HG03575 (cell line): Measurements from ENCODE around the gene HYPK.
"Not testable (repeated sequence)": the region's sequence is repeated elsewhere in the genome, so short reads cannot be mapped to it uniquely, and the experiment has no call there.

ENCODE experiments used
- ATAC-seq: cut with Tn5 transposase; IDR thresholded peaks from one replicate; pipeline ENCODE4 v1.9.1; 2021; ENCODE audit not compliant: unreplicated experiment, insufficient number of reproducible peaks, low FRiP score; ENCODE audit errors: extremely low read depth

The HYPK gene

DNA sequence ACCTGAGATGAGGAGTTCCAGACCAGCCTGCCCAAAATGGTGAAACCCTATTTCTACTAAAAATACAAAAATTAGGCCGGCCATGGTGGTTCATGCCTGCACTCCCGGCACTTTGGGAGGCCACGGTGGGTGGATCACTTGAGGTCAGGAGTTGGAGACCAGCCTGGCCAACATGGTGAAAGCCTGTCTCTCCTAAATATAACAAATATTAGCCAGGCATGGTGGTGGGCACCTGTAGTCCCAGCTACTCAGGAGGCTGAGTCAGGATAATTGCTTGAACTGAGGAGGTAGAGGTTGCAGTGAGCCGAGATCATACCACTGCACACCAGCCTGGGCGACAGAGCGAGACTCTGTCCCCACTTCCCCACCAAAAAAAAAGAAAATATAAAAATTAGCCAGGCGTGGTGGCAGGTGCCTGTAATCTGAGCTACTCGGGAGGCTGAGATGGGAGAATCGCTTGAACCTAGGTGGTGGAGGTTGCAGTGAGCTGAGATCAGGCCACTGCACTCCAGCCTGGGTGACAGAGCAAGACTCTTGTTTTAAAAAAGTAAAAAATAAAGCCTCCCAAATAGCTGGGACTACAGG, 30.4 kb downstream of the HYPK start:
- ATAC-seq: not testable (repeated sequence)

DNA sequence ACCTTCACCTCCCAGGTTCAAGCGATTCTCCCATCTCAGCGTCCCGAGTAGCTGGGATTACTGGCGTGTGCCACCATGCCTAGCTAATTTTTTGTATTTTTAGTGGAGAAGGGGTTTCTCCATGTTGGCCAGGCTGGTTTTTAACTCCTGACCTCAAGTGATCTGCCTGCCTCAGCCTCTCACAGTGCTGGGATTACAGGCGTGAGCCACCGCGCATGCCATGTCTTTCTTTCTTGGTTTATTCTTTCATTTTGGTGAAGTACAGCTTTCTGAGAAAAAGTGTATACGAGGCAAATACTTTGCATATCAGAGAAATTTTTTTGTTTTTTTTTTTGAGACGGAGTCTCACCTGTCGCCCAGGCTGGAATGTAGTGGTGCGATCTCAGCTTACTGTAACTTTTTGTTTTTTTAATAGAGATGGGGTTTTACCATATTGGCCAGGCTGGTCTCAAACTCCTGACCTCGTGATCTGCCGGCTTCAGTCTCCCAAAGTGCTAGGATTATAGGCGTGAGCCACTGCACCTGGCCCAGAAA, 31.2 kb downstream of the HYPK start:
- not testable (repeated sequence) for ATAC-seq

DNA sequence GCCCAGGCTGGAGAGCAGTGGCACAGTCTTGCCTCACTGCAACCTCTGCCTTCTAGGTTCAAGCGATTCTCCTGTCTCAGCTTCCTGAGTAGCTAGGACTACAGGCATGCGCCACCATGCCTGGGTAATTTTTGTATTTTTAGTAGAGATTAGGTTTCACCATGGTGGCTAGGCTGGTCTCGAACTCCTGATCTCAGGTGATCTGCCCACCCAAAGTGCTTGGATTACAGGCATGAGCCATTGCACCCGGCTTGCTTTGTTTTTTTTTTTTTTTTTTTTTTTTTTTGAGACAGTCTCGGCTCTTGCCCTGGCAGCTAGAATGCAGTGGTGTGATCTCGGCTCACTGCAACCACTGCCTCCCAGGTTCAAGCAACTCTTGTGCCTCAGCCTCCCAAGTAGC, 32.1 kb downstream of the HYPK start:
- ATAC-seq: not testable (repeated sequence)

DNA sequence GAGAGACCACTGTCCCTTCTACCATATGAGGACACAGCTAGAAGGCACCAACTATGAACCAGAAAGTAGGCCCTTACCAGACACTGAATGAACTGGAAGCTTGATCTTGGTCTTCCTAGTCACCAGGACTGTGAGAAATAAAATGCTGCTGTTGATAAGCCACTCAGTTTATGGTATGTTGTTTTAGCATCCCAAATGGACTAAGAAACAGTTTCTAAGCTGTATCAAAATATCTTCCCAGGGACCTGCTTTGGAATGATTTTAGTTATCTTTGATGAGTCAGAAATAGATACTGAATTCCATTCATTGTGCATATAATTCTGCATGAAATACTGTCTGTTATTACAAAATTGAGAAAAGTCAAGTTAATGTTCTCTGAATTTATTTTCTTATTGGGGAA, 45.0 kb downstream of the HYPK start:
- no peak for ATAC-seq

DNA sequence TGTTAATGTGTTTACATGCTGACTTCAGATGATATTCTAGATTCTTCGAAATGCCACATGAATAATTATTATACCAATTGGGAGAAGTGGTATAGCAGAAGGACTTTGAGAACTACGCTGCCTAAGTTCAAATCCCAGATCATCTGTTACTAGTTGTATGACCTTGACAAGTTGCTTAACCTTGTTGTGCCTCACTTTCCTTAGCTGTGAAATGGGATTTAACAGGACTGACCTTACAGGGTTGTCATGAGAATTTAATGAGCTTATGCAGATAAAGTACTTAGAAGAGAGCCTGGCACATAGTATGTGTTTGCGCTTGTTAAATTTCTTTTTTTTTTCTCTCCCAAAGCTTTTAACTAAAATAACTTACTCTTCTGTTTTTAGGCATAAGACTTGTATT, 50.9 kb downstream of the HYPK start:
- ATAC-seq: no peak

DNA sequence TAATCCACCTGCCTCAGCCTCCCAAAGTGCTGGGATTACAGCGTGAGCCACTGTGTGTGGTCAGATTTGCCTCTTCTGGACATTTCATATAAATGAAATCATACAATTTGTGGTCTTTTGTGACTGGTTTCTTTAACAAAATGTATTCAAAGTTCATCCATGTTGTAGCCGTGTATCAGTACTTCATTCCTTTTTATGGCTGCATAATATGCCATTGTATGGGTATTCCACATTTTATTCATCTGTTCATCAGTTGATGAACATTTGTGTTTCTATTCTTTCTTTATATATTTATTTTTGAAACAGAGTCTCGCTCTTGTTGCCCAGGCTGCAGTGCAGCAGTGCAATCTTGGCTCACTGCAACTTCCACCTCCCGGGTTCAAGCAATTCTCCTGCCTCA, 52.2 kb downstream of the HYPK start:
- ATAC-seq: no peak
